ENCODE measurements around the gene RHBDF1. TPM values are rescaled to one million over a fixed set of nuclear protein-coding genes. Genes with fewer than 3 reads are reported as not detected.
A peak's percentile ranks its signal among the peaks of the same experiment; 100 is the strongest.

Gene RHBDF1
- total and polyA plus RNA-seq, 12 donors: 2.3 to 55.7 (median 7.6) TPM

- intact Hi-C loops (cut with DNase I): no loop called here
- TF ChIP-seq POLR2A (IDR thresholded peaks at IDR 0.05): no peak
- no peak for TF ChIP-seq CTCF (IDR thresholded peaks at IDR 0.05)
- no peaks in the 10 kb centered on the region for H3K9me3 ChIP-seq (replicated peaks in 1 of 3)
- H3K4me1 ChIP-seq (replicated peaks in 1 of 2): peaks cover 16 to 32% of the 10 kb centered on the region in 2 donors
- H3K36me3 ChIP-seq (replicated peaks in 1 of 2): peaks cover 0 to 52% of the 10 kb centered on the region in 2 donors
- no peak overlapping the region for H3K4me3 ChIP-seq
- 58 to 73% (median 67%) methylated on average over 17 to 21 of the region's 21 CpGs for WGBS, 4 donors
- peak overlapping the region in 3 of 5 donors; percentile 59 to 85 (median 82) for H3K27ac ChIP-seq
- DNase-seq: no peak
- H3K27me3 ChIP-seq: no peaks in the 10 kb centered on the region
Measured at GRCh38 chr16:83781-84615, 11.6 kb upstream of the RHBDF1 start.

GRCh38 chr16:83060-83603 lies 10.7 kb upstream of the RHBDF1 start:
- Histone ChIP-seq H3K27ac (peak overlapping the region in 1 of 5 donors; percentile 8), H3K4me3 (no peak overlapping the region), H3K36me3 (replicated peaks in 1 of 2) (peaks cover 0 to 45% of the 10 kb centered on the region in 2 donors), H3K27me3 (no peaks in the 10 kb centered on the region), H3K4me1 (replicated peaks in 1 of 2) (peaks cover 22 to 36% of the 10 kb centered on the region in 2 donors), H3K9me3 (replicated peaks in 1 of 3) (no peaks in the 10 kb centered on the region)
- no peak for DNase-seq
- no peak for TF ChIP-seq POLR2A (IDR thresholded peaks at IDR 0.05)
- TF ChIP-seq CTCF (IDR thresholded peaks at IDR 0.05): no peak
- WGBS, 4 donors: 94 to 95% (median 95%) methylated on average over 23 to 31 of the region's 31 CpGs
- intact Hi-C loops (cut with DNase I): no loop called here

- Histone ChIP-seq H3K27ac (peak overlapping the region in 2 of 5 donors; percentile 93 to 98), H3K4me3 (peak overlapping the region in 1 of 4 donors; percentile 98), H3K27me3 (no peaks in the 10 kb centered on the region), H3K4me1 (replicated peaks in 1 of 2) (peaks cover 42 to 48% of the 10 kb centered on the region in 2 donors), H3K36me3 (replicated peaks in 1 of 2) (peaks cover 0 to 16% of the 10 kb centered on the region in 2 donors), H3K9me3 (replicated peaks in 1 of 3) (no peaks in the 10 kb centered on the region)
- 46 to 61% (median 52%) methylated on average over 27 to 32 of the region's 32 CpGs for WGBS, 4 donors
- TF ChIP-seq POLR2A (IDR thresholded peaks at IDR 0.05) (no peak), CTCF (IDR thresholded peaks at IDR 0.05) (no peak)
- DNase-seq: no peak
- intact Hi-C loops (cut with DNase I): no loop called here
Measured at GRCh38 chr16:79151-80054, 7.0 kb upstream of the RHBDF1 start.
